ENCODE data around the gene CFAP74. TPM values are rescaled to one million over a fixed set of nuclear protein-coding genes. Genes with fewer than 3 reads are reported as not detected.

CFAP74 gene
- total and polyA plus RNA-seq, 2 of the 13 experiments (the other 11 are each of a cell fraction or from before 2014, with no cell fraction given): 0.27 to 0.62 TPM

- TF ChIP-seq ARID5B (CRISPR knock-in tag; IDR thresholded peaks at IDR 0.05) (no peak; the same call in 1 of the 2 replicates), HNRNPUL1 (IDR thresholded peaks at IDR 0.05; ENCODE audit: low read depth, low read length) (no peak), TP53 (CRISPR knock-in tag; conservative IDR thresholded peaks at IDR 0.05) (no peak), ELF3 (CRISPR knock-in tag; IDR thresholded peaks at IDR 0.05) (no peak), YY1 (IDR thresholded peaks at IDR 0.05; ENCODE audit: insufficient read depth, insufficient replicate concordance, low read depth, low read length) (peak; percentile 76), MATR3 (CRISPR knock-in tag; IDR thresholded peaks at IDR 0.05) (no peak), PCBP2 (optimal IDR thresholded peaks at IDR 0.05; ENCODE audit: low read depth, low read length, poor library complexity, severe bottlenecking) (no peak), ZNF609 (CRISPR knock-in tag; IDR thresholded peaks at IDR 0.05; ENCODE audit: borderline replicate concordance) (no peak; the same call in 1 of the 2 replicates), NFRKB (IDR thresholded peaks at IDR 0.05) (no peak), SNAPC2 (CRISPR knock-in tag; IDR thresholded peaks at IDR 0.05) (no peak), FUBP1 (CRISPR knock-in tag; IDR thresholded peaks at IDR 0.05; ENCODE audit: borderline replicate concordance) (0 out of 2 replicates have a peak, but pooled peaks have one; percentile 60), THRA (CRISPR knock-in tag; IDR thresholded peaks at IDR 0.05; ENCODE audit: borderline replicate concordance) (peak; percentile 68; the same call in 1 of the 2 replicates), ZHX1 (CRISPR knock-in tag; IDR thresholded peaks at IDR 0.05; ENCODE audit: low read depth) (no peak)
Observed at GRCh38 chr1:2049718-2050431, 46.3 kb upstream of the CFAP74 start, which contains the start of gene PRKCZ (continued).

Measured in HepG2 (cell line).